GM12865 (cell line): Measurements from ENCODE around the gene LRRC59.

ENCODE experiments used
- DNase-seq: peaks from one replicate; pipeline ENCODE4 v3.0.0; 2010; ENCODE audit warnings: low read depth
- H3K4me3 ChIP-seq: 2 replicates; pipeline ENCODE4 v1.5.1; 2011; ENCODE audit warnings: mild to moderate bottlenecking, low read depth, low read length, control low read depth
- CTCF ChIP-seq: IDR thresholded peaks from 2 replicates; pipeline ENCODE4 v1.5.1; 2011; ENCODE audit warnings: low read length, control low read depth, low read depth, inconsistent platforms; ENCODE audit not compliant: insufficient read depth; ENCODE audit errors: missing control alignments

LRRC59 gene

GRCh38 chr17:50352072-50352692 is 45.1 kb downstream of the LRRC59 start:
- H3K4me3 ChIP-seq: no peak overlapping the region
- DNase-seq: no peak
- no peak for TF ChIP-seq CTCF

- H3K4me3 ChIP-seq: no peak overlapping the region
- TF ChIP-seq CTCF: no peak
- DNase-seq: no peak
Measured at GRCh38 chr17:50350733-50351132, 46.6 kb downstream of the LRRC59 start.

- H3K4me3 ChIP-seq: no peak overlapping the region
- no peak for TF ChIP-seq CTCF
- no peak for DNase-seq
Measured at GRCh38 chr17:50349243-50349600, 48.1 kb downstream of the LRRC59 start.

- no peak for DNase-seq
- TF ChIP-seq CTCF: no peak
- H3K4me3 ChIP-seq: no peak overlapping the region
Measured at GRCh38 chr17:50348522-50349242, 48.6 kb downstream of the LRRC59 start.

- DNase-seq: no peak
- H3K4me3 ChIP-seq: no peak overlapping the region
- TF ChIP-seq CTCF: no peak
Measured at GRCh38 chr17:50347894-50348291, 49.4 kb downstream of the LRRC59 start.

- DNase-seq: no peak
- TF ChIP-seq CTCF: no peak
- peak overlapping the region; percentile 73 for H3K4me3 ChIP-seq
Measured at GRCh38 chr17:50347117-50347893, 50.0 kb downstream of the LRRC59 start.
